Colon (tissue), 2 donors: ENCODE data around the gene PATL2.
"Not testable (repeated sequence)": the region's sequence is repeated elsewhere in the genome, so short reads cannot be mapped to it uniquely, and the experiment has no call there.

Experiments
- FAIRE-seq: peaks from 2 replicates; lab custom pipeline; 2012; peaks lifted over from hg19 to GRCh38; lab: Jason Lieb, UNC
- donor health status: control.
- donor health status: control.

Gene PATL2

GRCh38 chr15:44690245-44690644 is 20.9 kb downstream of the PATL2 start:
- FAIRE-seq = not testable (repeated sequence)

GRCh38 chr15:44689318-44689717 is 21.8 kb downstream of the PATL2 start:
- FAIRE-seq = not testable (repeated sequence)

DNA sequence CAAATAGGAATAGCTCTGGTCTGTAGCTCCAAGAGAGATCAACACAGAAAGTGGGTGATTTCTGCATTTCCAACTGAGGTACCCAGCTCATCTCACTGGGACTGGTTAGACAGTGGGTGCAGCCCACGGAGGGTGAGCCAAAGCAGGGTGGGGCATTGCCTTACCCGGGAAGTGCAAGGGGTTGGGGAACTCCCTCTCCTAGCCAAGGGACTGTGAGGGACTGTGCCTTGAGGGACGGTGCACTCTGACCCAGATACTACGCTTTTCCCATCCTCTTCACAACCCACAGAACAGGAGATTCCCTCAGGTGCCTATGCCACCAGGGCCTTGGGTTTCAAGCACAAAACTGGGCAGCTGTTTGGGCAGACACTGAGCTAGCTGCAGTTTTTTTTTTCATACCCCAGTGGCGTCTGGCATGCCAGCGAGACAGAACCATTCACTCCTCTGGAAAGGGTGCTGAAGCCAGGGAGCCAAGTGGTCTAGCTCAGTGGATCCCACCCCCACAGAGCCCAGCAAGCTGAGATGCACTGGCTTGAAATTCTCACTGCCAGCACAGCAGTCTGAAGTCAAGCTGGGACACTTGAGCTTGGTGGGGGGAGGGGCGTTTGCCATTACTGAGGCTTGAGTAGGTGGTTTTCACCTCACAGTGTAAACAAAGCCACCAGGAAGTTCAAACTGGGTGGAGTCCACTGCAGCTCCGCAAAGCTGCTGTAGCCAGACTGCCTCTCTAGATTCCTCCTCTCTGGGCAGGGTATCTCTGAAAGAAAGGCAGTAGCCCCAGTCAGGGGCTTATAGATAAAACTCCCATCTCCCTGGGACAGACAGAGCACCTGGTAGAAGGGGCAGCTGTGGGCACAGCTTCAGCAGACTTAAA is 28.1 kb downstream of the PATL2 start:
- not testable (repeated sequence) for FAIRE-seq

GRCh38 chr15:44682211-44682610 is 28.9 kb downstream of the PATL2 start:
- FAIRE-seq = no peak

- no peak for FAIRE-seq
Observed at GRCh38 chr15:44676676-44677075, 34.4 kb downstream of the PATL2 start.

GRCh38 chr15:44675911-44676310 is 35.2 kb downstream of the PATL2 start:
- FAIRE-seq = no peak

DNA sequence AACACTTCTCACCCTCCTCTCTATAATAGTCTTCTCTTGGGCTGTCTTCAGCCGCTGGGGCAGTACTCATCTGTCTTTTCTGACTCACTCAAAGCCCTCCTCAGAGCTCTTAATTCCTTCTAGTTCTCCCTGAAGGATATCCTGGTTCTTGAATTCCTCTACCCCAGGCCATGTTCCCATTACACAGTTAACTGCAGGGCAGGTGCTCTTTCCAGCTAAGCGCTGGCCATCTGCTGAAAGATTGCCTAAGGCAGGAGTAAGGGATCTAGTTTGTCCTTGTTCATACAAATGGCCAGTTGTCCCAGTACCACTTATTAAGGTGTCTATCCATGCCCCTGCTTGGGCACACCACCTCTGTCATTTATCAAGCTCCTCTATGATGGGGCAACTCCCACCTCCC is 37.5 kb downstream of the PATL2 start:
- FAIRE-seq = no peak

GRCh38 chr15:44670087-44670950 is 40.8 kb downstream of the PATL2 start:
- no peak for FAIRE-seq

DNA sequence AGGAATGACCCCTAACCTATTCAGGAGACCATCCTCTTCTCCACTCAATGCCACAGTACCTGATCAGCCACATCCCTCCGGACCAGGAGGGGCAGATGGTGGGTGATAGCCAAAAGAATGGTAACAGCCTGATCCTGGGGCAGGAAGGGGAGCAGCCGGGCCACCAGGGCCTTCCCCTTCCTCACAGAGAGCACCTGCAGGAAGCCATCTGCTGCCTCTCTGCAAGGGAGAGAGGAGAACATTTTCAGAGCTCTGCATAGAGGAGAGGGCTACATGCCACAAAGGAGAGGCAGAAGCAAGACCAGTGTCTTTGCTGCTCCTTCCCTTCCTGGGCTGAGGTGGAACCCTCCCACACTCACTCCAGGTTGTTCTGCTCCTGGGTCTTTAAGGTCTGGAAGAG is 42.2 kb downstream of the PATL2 start:
- no peak for FAIRE-seq

- no peak for FAIRE-seq
Observed at GRCh38 chr15:44667039-44667360, 44.1 kb downstream of the PATL2 start.

DNA sequence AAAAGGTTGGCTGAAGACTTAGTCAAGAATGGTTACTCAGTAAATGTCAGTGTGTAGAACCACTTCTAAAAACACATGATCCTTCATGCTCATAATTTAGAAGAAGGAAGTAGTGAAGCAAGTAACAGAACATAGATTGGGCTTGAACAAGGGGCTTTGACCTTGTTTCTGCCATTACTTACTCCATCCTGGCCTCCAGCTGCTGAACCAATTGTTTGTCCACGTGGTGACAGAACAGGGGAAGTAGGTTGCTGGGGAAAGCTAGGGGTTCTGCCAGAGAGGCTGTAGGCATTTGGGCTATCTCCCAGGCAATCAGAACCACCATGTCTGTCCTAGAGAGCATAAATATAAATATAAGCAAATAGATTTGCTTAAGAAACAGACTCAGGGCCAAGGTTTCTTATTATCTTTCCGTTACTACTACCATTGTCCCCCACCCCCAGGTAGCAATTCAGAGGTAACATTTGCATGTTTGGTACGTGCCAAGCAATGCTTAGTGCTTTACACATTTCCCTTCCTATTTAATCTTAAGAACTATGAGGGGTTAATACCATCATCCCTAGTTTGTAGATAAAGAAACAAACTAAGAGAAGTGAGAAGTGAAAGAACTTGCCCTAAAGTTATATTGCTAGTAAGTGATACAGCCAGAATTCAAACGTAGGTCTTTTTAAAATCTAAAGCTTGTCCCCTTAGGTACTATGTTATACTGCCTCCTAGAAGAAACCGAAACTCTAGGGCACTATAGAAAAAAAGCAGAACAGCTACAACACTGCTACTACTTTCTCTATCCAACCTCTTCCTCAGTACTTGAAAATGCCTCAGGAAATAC is 44.7 kb downstream of the PATL2 start:
- no peak for FAIRE-seq

DNA sequence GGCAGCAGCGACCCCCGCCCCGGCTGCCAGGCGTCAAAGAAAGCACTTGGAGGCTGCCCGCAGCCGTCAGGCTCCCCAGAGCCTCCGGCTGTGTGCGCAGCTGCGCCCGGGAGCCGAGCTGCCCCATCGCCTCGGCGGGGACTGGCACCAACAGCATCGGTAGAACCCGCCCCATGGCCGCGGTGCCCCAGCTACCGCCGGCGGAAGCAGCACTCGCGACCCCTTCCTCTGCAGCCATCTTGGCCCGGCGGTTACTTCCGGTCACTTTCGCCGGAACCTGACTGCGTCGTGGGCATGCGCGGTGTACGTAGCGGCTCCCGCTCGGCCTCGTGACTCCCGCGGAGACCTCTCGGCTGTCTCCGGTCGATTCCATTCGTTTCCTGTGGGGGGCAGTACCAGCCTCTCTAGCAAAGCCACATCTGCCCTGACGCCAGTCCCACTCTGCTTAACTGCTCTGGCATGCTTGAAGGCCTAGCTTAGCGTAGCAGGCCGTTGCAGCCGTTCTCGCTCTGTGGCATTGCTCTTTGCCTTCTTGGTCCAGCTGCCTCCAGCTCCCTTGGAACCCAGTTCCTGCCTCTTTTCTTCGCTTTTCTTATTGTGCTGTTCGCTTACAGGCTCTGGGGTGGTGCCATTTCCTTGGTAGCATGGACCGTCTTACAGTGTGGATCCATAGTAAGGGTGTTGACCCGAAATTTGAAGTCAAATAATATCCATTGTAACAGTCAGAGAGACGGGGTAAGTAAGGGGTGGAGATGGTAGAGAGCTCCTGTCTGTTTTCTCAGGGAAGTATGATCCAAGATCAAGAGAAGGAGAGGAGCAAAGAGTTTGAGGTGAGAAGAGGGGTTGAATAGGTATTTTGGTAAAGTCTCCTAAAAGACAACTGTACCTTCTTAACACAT is 47.5 kb downstream of the PATL2 start, which contains the start of gene SPG11:
Gene SPG11, minus strand, starts transcription at position 253 of the 899 bp plus-strand sequence. Its CDS starts 15 bp downstream, at position 238.
- FAIRE-seq = peak; percentile 76

DNA sequence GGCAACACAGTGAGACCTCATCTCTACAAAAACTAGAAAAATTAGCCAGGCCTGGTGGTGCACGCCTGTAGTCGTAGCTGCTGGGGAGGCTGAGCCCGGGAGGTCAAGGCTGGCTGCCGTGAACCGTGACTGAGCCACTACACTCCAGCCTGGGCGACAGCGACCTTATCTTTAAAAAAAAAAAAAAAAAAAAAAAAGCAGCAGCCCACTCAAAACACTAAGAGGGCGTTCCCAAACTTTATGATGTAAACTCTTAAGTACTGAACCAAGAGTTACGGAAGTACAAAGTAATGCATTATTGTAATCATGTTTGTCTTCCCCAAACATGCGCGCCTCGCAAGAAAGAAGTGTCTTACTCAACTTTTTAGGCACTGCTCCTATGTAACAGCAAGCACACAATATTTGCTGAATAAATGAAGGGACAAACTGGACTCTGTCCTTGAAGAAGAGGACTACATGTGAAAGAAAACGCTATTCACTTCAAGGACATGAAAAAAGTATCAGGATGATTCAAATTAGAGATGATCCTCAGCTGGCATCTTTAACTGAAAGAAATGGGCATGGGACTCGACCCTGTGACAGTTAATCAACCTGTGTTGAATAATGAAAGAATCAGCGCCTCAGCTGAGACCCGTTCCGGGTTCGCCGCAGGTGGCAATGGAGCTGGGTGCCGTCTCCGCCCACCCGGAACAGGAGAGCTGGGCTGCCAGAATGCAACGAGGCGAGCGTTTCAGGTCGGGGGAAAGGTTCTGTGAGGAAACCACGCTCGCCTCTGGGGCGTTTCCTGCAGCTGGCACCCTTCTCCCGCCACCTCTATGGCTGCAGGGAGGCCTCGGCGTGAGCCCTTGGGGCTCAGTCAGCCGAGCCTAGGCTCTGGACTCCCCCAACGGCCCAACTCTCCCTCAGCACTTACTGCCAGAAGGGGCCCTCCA is 48.4 kb downstream of the PATL2 start:
- FAIRE-seq = no peak

- FAIRE-seq = peak; percentile 38
Observed at GRCh38 chr15:44661576-44661975, 49.5 kb downstream of the PATL2 start.

- no peak for FAIRE-seq
Observed at GRCh38 chr15:44659056-44659455, 52.1 kb downstream of the PATL2 start.

GRCh38 chr15:44657378-44657777 is 53.7 kb downstream of the PATL2 start:
- no peak for FAIRE-seq

- no peak for FAIRE-seq
Observed at GRCh38 chr15:44656913-44657312, 54.2 kb downstream of the PATL2 start.

DNA sequence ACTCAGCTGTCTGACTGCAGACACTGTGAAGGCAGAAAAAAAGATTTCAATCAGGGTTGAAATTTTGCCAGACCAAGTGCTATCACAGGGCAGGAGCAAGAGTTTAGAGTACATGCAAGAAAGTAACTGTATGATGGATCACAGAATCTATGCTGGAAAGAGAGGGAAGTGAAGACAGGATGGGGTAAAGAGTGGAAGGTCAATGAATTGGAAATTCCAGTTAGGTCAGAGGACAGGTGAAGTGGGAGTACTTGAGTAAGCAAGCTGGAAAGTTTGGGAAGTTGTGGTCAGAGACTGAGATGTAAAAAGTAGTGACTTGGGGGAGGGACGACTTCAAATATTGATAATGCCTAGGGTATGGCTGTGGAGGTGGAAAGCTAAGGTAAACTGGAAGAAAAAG is 54.8 kb downstream of the PATL2 start:
- FAIRE-seq = no peak

DNA sequence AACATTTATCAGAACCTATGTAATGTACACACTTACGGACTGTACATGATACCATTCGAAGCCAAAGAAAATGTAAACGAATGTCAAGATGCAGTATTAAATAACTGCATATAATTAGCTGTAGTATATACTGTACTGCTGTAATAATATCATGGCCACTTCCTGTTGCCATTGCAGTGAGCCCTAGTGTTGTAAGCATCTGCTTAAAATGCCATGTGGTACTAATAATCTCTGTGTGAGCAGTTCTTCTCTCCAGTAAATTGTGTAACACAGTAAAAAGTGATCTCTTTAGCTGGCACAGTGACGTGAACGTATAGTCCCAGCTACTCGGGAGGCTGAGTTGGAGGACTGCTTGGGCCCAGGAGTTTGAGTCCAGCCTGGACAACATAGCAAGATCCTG is 56.3 kb downstream of the PATL2 start:
- FAIRE-seq = no peak

DNA sequence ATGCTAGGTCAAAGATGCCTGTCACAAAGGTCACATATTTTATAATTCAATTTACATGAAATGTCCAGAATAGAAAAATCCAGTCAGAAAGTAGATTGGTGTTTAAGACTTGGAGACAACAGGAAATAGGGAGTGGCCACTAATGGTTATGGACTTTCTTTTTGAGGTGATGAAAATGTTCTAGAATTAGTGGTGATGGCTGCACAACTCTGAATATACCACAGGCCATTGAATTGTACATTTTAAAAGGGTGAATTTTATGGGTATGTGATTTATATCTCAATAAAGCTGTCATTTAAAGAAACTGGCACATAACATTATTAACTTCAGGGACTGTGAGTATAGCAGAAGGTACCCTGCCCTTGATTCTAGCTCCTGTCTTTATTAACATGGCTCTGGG is 63.5 kb downstream of the PATL2 start:
- FAIRE-seq = no peak
